Adipocyte (in vitro differentiated cells): ENCODE data around the gene DOCK11.
"Not testable (repeated sequence)": the region's sequence is repeated elsewhere in the genome, so short reads cannot be mapped to it uniquely, and the experiment has no call there.

Experiments
- DNase-seq: peaks from one replicate; pipeline ENCODE4 v3.0.0-alpha.2; 2015; ENCODE audit warnings: low read depth
- H3K27me3 ChIP-seq: replicated peaks from 2 replicates; pipeline ENCODE4 v1.7.0; 2013; ENCODE audit warnings: mild to moderate bottlenecking, low read length, moderate library complexity; ENCODE audit not compliant: control insufficient read depth, insufficient read depth
- H3K36me3 ChIP-seq: 2 replicates; pipeline ENCODE4 v1.7.0; 2013; ENCODE audit warnings: low read length, mild to moderate bottlenecking, moderate library complexity; ENCODE audit not compliant: control insufficient read depth, insufficient read depth, severe bottlenecking
- H3K4me1 ChIP-seq: 2 replicates; pipeline ENCODE4 v1.7.0; 2013; ENCODE audit warnings: mild to moderate bottlenecking, low read length, moderate library complexity; ENCODE audit not compliant: control insufficient read depth, insufficient read depth
- H3K4me3 ChIP-seq: 2 replicates; pipeline ENCODE4 v1.7.0; 2013; ENCODE audit warnings: mild to moderate bottlenecking, low read length, moderate library complexity
- H3K9ac ChIP-seq: 2 replicates; pipeline ENCODE4 v1.7.0; 2013; ENCODE audit warnings: mild to moderate bottlenecking, low read length, moderate library complexity
- H3K9me3 ChIP-seq: 2 replicates; pipeline ENCODE4 v1.7.0; 2013; ENCODE audit warnings: mild to moderate bottlenecking, low read length, moderate library complexity; ENCODE audit not compliant: control insufficient read depth

DOCK11 gene

GRCh38 chrX:118579417-118579816 lies 83.8 kb downstream of the DOCK11 start:
- peaks cover 55% of the 10 kb centered on the region for H3K36me3 ChIP-seq
- H3K9ac ChIP-seq, result no peak overlapping the region
- DNase-seq, result no peak
- H3K4me3 ChIP-seq, result no peak overlapping the region
- H3K9me3 ChIP-seq, result no peaks in the 10 kb centered on the region
- peaks cover 14% of the 10 kb centered on the region for H3K4me1 ChIP-seq
- H3K27me3 ChIP-seq, result no peaks in the 10 kb centered on the region

DNA sequence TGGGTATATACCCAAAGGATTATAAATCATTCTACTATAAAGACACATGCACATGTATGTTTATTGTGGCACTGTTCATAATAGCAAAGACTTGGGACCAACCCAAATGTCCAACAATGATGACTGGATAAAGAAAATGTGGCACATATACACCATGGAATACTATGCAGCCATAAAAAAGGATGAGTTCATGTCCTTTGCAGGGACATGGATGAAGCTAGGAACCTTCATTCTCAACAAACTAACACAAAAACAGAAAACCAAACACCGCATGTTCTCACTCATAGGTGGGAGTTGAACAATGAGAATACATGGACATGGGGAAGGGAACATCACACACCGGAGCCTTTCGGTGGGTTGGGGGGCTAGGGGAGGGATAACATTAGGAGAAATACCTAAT lies 87.3 kb downstream of the DOCK11 start:
- not testable (repeated sequence) for H3K9ac ChIP-seq, H3K27me3 ChIP-seq, H3K4me3 ChIP-seq, DNase-seq, H3K9me3 ChIP-seq
- Histone ChIP-seq H3K36me3 (peaks cover 62% of the 10 kb centered on the region), H3K4me1 (peaks cover 11% of the 10 kb centered on the region)

DNA sequence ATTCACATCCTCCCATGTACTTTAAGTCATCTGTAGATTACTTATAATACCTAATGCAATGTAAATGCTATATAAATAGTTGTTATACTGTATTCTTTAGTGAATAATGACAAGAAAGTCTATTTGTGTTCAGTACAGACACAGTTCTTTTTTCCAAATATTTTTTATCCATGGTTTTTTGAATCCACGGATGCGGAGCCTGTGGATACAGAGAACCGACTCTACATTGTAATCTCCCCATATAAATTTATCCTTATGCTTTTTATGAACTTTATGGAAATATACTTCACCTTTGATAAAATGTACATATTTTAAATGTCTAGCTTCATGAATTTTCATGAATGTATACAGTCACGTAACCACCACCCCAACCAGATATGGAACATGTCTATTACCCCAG lies 88.2 kb downstream of the DOCK11 start:
- Histone ChIP-seq H3K4me1 (peaks cover 11% of the 10 kb centered on the region), H3K36me3 (peaks cover 62% of the 10 kb centered on the region), H3K9me3 (no peaks in the 10 kb centered on the region), H3K9ac (no peak overlapping the region), H3K27me3 (peaks cover 3% of the 10 kb centered on the region), H3K4me3 (no peak overlapping the region)
- DNase-seq, result no peak

- no peak for DNase-seq
- Histone ChIP-seq H3K9ac (no peak overlapping the region), H3K36me3 (peaks cover 76% of the 10 kb centered on the region), H3K27me3 (peaks cover 3% of the 10 kb centered on the region), H3K9me3 (no peaks in the 10 kb centered on the region), H3K4me1 (no peaks in the 10 kb centered on the region), H3K4me3 (no peak overlapping the region)
Observed at GRCh38 chrX:118585296-118585695, 89.7 kb downstream of the DOCK11 start.

GRCh38 chrX:118586206-118586605 lies 90.6 kb downstream of the DOCK11 start:
- not testable (repeated sequence) for H3K27me3 ChIP-seq, H3K9ac ChIP-seq, H3K9me3 ChIP-seq, H3K4me3 ChIP-seq, H3K4me1 ChIP-seq, DNase-seq
- peaks cover 81% of the 10 kb centered on the region for H3K36me3 ChIP-seq

- H3K9me3 ChIP-seq, result no peaks in the 10 kb centered on the region
Observed at GRCh38 chrX:118588715-118589114, 93.1 kb downstream of the DOCK11 start.

DNA sequence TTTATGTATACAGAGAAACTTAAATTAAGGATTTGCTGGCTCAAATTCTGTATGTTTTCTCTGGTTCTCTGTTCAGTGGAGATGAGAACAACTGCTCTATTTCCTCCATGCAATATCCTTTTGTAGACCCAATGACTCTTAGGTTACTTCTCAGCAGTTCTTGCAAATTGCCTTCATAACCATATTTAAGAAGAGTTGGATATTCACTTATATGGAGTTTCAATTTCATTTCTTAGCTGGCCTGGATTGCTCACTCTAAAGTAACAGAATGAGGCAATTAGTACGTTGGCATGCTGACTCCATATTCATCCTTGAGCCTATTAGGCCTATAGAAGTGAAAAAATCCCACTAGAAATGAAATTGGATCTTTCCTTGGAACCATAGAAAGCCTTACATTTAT lies 93.6 kb downstream of the DOCK11 start:
- DNase-seq, result no peak
- Histone ChIP-seq H3K9ac (no peak overlapping the region), H3K4me1 (no peaks in the 10 kb centered on the region), H3K27me3 (peaks cover 3% of the 10 kb centered on the region), H3K9me3 (no peaks in the 10 kb centered on the region), H3K4me3 (no peak overlapping the region), H3K36me3 (peaks cover 80% of the 10 kb centered on the region)

More at GRCh38 chrX:118588715-118589114, 93.1 kb downstream of the DOCK11 start:
- no peaks in the 10 kb centered on the region for H3K4me1 ChIP-seq
- DNase-seq, result no peak
- H3K9ac ChIP-seq, result no peak overlapping the region
- H3K36me3 ChIP-seq, result peaks cover 77% of the 10 kb centered on the region
- peaks cover 3% of the 10 kb centered on the region for H3K27me3 ChIP-seq
- H3K4me3 ChIP-seq, result no peak overlapping the region

DNA sequence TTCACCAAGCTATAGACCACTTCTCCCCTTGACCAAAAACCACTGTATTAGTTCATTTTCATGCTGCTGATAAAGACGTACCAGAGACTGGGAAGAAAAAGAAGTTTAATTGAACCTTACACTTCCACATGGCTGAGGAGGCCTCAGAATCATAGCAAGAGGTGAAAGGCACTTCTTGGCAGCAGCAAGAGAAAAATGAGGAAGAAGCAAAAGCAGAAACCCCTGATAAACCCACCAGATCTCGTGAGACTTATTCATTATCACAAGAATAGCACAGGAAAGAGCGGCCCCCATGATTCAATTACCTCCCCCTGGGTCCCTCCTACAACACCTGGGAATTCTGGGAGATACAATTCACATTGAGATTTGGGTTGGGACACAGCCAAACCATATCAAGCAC lies 97.8 kb downstream of the DOCK11 start:
- Histone ChIP-seq H3K9ac (no peak overlapping the region), H3K36me3 (peaks cover 49% of the 10 kb centered on the region), H3K27me3 (peaks cover 4% of the 10 kb centered on the region), H3K9me3 (no peaks in the 10 kb centered on the region), H3K4me3 (no peak overlapping the region), H3K4me1 (peaks cover 19% of the 10 kb centered on the region)
- DNase-seq, result no peak

- H3K4me3 ChIP-seq, result no peak overlapping the region
- peaks cover 7% of the 10 kb centered on the region for H3K27me3 ChIP-seq
- peak; percentile 25 for DNase-seq
- H3K9ac ChIP-seq, result no peak overlapping the region
- peaks cover 19% of the 10 kb centered on the region for H3K4me1 ChIP-seq
- peaks cover 46% of the 10 kb centered on the region for H3K36me3 ChIP-seq
- no peaks in the 10 kb centered on the region for H3K9me3 ChIP-seq
Observed at GRCh38 chrX:118594697-118595420, 99.2 kb downstream of the DOCK11 start.

DNA sequence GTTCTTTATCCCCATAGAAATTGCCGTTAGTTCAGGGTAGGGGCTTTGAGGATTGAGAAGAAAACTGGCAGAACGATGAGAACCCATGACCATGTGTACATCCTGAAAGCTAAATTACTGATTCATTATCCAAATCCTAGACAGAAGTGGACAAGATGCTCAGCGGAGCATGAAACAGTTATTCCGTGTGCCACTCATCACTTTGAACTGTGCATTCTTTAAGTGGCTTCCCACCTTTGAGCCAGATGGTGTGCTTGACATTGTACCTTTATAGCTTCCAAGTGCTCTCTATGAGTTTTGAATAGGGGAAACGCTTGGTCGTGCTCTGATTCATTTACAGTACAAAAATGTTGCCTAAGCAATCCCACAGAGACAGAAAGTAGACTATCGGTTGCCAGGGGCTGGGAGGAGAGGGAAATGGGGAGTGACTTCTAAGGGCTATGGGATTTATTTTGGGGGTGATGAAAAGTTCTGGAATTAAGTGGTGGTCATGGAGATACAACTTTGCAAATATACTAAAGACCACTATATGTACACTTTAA lies 100.0 kb downstream of the DOCK11 start:
- H3K4me1 ChIP-seq, result peaks cover 19% of the 10 kb centered on the region
- H3K4me3 ChIP-seq, result no peak overlapping the region
- peaks cover 7% of the 10 kb centered on the region for H3K27me3 ChIP-seq
- H3K36me3 ChIP-seq, result peaks cover 41% of the 10 kb centered on the region
- H3K9me3 ChIP-seq, result no peaks in the 10 kb centered on the region
- DNase-seq, result peak; percentile 11
- no peak overlapping the region for H3K9ac ChIP-seq

DNA sequence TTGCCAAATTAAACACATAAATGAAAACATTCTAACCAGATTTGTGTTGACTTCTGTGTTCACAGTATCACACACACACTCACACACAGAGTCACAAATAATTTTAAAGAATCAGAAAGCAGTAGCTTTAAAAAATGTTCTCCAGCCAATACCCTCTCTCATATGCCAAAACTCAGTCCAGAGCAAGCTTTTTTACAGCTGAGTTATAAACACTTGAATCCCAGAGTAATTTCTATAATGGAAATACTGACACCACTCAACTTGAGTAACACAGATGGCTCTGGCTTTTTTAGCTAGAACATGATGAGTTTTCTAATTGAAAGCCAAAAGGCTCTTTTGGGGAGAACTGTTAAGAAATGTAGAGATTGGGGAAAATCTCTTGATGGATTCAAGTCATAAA lies 100.8 kb downstream of the DOCK11 start:
- no peak for DNase-seq
- Histone ChIP-seq H3K4me1 (peaks cover 19% of the 10 kb centered on the region), H3K9me3 (no peaks in the 10 kb centered on the region), H3K9ac (no peak overlapping the region), H3K36me3 (peaks cover 33% of the 10 kb centered on the region), H3K27me3 (peaks cover 7% of the 10 kb centered on the region), H3K4me3 (no peak overlapping the region)

DNA sequence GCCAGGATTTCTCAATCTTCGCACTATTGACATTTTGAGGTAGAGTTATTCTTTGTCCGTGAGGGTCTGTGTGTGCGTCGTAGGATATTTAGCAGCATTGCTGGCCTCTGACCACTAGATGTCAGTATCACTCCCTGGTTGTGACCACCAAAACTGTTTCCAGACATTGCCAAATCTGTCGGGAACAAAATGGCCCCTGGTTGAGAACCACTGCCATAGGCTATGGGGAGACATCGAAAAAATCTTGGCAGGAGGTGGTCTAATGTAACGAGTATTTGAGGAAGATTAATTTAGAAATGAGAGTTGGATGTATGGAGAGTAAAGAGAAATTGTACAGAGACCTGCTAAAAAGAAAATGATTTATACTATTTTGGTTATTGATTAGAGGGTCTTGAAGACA lies 108.4 kb downstream of the DOCK11 start:
- Histone ChIP-seq H3K9me3 (no peaks in the 10 kb centered on the region), H3K9ac (no peak overlapping the region), H3K27me3 (no peaks in the 10 kb centered on the region), H3K4me1 (no peaks in the 10 kb centered on the region), H3K4me3 (no peak overlapping the region), H3K36me3 (peaks cover 35% of the 10 kb centered on the region)
- peak; percentile 81 for DNase-seq
